ENCODE measurements around the gene BTG2. TPM values are rescaled to one million over a fixed set of nuclear protein-coding genes. Genes with fewer than 3 reads are reported as not detected.
"Not testable (repeated sequence)": the region's sequence is repeated elsewhere in the genome, so short reads cannot be mapped to it uniquely, and the experiment has no call there.

Gene BTG2
- total RNA-seq, 2 donors from 2014 or later, result 82.6 to 157 TPM

- ATAC-seq, result no peak
Observed at GRCh38 chr1:203306965-203307541, 1.7 kb downstream of the BTG2 start.

GRCh38 chr1:203307641-203308126 lies 2.4 kb downstream of the BTG2 start:
- peaks cover 42% of the 10 kb centered on the region for H3K36me3 Mint-ChIP-seq
- no peak for DNase-seq (ENCODE audit: low spot score)

More at GRCh38 chr1:203306965-203307541, 1.7 kb downstream of the BTG2 start:
- peaks cover 42% of the 10 kb centered on the region for H3K36me3 Mint-ChIP-seq
- DNase-seq (ENCODE audit: low spot score), result no peak
- H3K9me3 Mint-ChIP-seq, result no peaks in the 10 kb centered on the region
- H3K27me3 Mint-ChIP-seq, result no peaks in the 10 kb centered on the region
- H3K4me1 Mint-ChIP-seq (ENCODE audit: low read depth in 2 of 2), result peaks cover 75 to 76% of the 10 kb centered on the region in 2 donors
- H3K27ac Mint-ChIP-seq, result peak overlapping the region; percentile 96 to 97
- peak overlapping the region; percentile 97 for H3K4me3 Mint-ChIP-seq

DNA sequence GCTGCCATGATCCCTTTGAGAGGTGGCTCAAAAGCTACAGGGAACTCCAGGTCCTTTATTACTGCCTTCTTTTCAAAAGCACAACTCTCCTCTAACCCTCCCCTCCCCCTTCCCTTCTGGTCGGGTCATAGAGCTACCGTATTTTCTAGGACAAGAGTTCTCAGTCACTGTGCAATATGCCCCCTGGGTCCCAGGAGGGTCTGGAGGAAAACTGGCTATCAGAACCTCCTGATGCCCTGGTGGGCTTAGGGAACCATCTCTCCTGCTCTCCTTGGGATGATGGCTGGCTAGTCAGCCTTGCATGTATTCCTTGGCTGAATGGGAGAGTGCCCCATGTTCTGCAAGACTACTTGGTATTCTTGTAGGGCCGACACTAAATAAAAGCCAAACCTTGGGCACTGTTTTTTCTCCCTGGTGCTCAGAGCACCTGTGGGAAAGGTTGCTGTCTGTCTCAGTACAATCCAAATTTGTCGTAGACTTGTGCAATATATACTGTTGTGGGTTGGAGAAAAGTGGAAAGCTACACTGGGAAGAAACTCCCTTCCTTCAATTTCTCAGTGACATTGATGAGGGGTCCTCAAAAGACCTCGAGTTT lies 3.1 kb downstream of the BTG2 start:
- H3K4me1 Mint-ChIP-seq (ENCODE audit: low read depth in 2 of 2), result peaks cover 64 to 65% of the 10 kb centered on the region in 2 donors
- no peak for ATAC-seq
- H3K27ac Mint-ChIP-seq, result peak overlapping the region; percentile 96 to 97
- DNase-seq (ENCODE audit: low spot score), result no peak
- peak overlapping the region; percentile 97 for H3K4me3 Mint-ChIP-seq
- no peaks in the 10 kb centered on the region for H3K9me3 Mint-ChIP-seq
- H3K36me3 Mint-ChIP-seq, result peaks cover 42% of the 10 kb centered on the region
- no peaks in the 10 kb centered on the region for H3K27me3 Mint-ChIP-seq

More at GRCh38 chr1:203307641-203308126, 2.4 kb downstream of the BTG2 start:
- Mint-ChIP-seq H3K9me3 (no peaks in the 10 kb centered on the region), H3K27me3 (no peaks in the 10 kb centered on the region), H3K27ac (peak overlapping the region; percentile 96 to 97), H3K4me1 (ENCODE audit: low read depth in 2 of 2) (peaks cover 71 to 72% of the 10 kb centered on the region in 2 donors), H3K4me3 (peak overlapping the region; percentile 97)
- no peak for ATAC-seq

DNA sequence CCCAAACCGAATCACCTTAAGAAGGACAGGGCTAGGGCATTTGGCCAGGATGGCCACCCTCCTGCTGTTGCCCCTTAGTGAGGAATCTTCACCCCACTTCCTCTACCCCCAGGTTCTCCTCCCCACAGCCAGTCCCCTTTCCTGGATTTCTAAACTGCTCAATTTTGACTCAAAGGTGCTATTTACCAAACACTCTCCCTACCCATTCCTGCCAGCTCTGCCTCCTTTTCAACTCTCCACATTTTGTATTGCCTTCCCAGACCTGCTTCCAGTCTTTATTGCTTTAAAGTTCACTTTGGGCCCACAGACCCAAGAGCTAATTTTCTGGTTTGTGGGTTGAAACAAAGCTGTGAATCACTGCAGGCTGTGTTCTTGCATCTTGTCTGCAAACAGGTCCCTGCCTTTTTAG lies 3.6 kb downstream of the BTG2 start:
- Mint-ChIP-seq H3K27me3 (no peaks in the 10 kb centered on the region), H3K27ac (peak overlapping the region; percentile 96 to 97), H3K9me3 (no peaks in the 10 kb centered on the region), H3K36me3 (peaks cover 45% of the 10 kb centered on the region), H3K4me3 (peak overlapping the region; percentile 97), H3K4me1 (ENCODE audit: low read depth in 2 of 2) (peaks cover 62 to 64% of the 10 kb centered on the region in 2 donors)
- ATAC-seq (no peak), DNase-seq (ENCODE audit: low spot score) (no peak)

GRCh38 chr1:203311368-203312301 lies 6.3 kb downstream of the BTG2 start:
- H3K4me1 Mint-ChIP-seq (ENCODE audit: low read depth in 2 of 2), result peaks cover 55 to 57% of the 10 kb centered on the region in 2 donors
- H3K4me3 Mint-ChIP-seq, result no peak overlapping the region
- DNase-seq (ENCODE audit: low spot score) (no peak), ATAC-seq (no peak)
- H3K27ac Mint-ChIP-seq, result peak overlapping the region in 1 of 2 donors; percentile 54
- peaks cover 43% of the 10 kb centered on the region for H3K36me3 Mint-ChIP-seq
- H3K9me3 Mint-ChIP-seq, result no peaks in the 10 kb centered on the region
- no peaks in the 10 kb centered on the region for H3K27me3 Mint-ChIP-seq

DNA sequence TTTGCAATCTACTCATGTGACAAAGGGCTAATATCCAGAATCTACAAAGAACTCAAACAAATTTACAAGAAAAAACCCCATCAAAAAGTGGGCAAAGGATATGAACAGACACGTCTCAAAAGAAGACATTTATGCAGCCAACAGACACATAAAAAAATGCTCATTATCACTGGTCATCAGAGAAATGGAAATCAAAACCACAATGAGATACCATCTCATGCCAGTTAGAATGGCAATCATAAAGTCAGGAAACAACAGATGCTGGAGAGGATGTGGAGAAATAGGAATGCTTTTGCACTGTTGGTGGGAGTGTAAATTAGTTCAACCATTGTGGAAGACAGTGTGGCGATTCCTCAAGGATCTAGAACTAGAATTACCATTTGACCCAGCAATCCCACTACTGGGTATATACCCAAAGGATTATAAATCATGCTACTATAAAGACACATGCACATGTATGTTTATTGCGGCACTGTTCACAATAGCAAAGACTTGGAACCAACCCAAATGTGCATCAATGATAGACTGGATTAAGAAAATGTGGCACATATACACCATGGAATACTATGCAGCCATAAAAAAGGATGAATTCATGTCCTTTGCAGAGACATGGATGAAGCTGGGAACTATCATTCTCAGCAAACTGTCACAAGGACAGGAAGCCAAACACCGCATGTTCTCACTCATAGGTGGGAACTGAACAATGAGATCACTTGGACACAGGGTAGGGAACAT lies 8.9 kb downstream of the BTG2 start:
- H3K9me3 Mint-ChIP-seq; ATAC-seq; H3K27ac Mint-ChIP-seq; DNase-seq (ENCODE audit: low spot score); H3K4me3 Mint-ChIP-seq; H3K27me3 Mint-ChIP-seq: not testable (repeated sequence)
- Mint-ChIP-seq H3K36me3 (peaks cover 18% of the 10 kb centered on the region), H3K4me1 (ENCODE audit: low read depth in 2 of 2) (peaks cover 46 to 47% of the 10 kb centered on the region in 2 donors)

DNA sequence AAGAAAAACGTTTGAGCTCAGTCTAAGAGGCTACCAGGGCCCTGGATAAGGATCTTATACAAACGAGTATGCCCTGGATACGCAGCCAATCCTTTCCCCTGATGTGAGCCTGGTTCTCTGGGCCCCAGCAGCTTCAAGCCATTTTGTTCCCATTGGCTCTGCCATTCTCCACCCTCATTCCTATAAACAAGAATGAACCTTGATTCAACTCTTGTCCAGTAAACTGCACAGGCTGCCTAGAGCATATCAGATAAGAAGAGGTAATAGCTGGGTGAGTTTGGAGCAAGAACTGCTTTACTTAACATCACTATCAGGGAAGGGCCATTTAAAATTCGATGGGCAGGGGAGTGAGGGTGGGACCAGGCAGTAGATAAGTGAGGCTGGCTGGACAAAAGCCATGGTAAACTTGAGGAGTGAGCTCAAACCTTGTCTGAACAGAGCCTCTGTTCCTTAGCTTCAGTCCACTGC lies 11.3 kb downstream of the BTG2 start:
- Mint-ChIP-seq H3K27ac (peak overlapping the region in 1 of 2 donors; percentile 45), H3K9me3 (no peaks in the 10 kb centered on the region), H3K27me3 (no peaks in the 10 kb centered on the region), H3K4me3 (no peak overlapping the region), H3K36me3 (peaks cover 5% of the 10 kb centered on the region), H3K4me1 (ENCODE audit: low read depth in 2 of 2) (peaks cover 47 to 50% of the 10 kb centered on the region in 2 donors)
- ATAC-seq (no peak), DNase-seq (ENCODE audit: low spot score) (no peak)

- H3K4me1 Mint-ChIP-seq (ENCODE audit: low read depth in 2 of 2), result peaks cover 55 to 57% of the 10 kb centered on the region in 2 donors
- no peak overlapping the region for H3K4me3 Mint-ChIP-seq
- DNase-seq (ENCODE audit: low spot score) (no peak), ATAC-seq (no peak)
- no peaks in the 10 kb centered on the region for H3K27me3 Mint-ChIP-seq
- no peaks in the 10 kb centered on the region for H3K9me3 Mint-ChIP-seq
- H3K27ac Mint-ChIP-seq, result no peak overlapping the region
- H3K36me3 Mint-ChIP-seq, result peaks cover 5% of the 10 kb centered on the region
Observed at GRCh38 chr1:203317429-203318228, 12.3 kb downstream of the BTG2 start.

DNA sequence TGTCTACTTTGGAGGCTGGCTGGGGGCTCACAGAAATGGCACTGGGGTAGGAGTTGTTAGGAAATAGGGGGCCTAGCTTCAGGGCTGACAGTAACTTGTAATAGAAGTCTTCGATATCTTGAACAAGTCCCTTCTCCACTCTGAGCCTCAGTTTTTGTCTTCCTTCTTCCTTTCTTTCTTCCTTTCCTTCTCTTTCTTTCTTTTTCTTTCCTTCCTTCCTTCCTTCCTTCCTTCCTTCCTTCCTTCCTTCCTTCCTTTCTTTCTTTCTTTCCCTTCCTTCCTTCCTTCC lies 12.9 kb downstream of the BTG2 start:
- Mint-ChIP-seq H3K9me3 (no peaks in the 10 kb centered on the region), H3K27ac (peak overlapping the region in 1 of 2 donors; percentile 5), H3K27me3 (no peaks in the 10 kb centered on the region), H3K4me1 (ENCODE audit: low read depth in 2 of 2) (peaks cover 60 to 62% of the 10 kb centered on the region in 2 donors), H3K4me3 (no peak overlapping the region), H3K36me3 (peaks cover 5% of the 10 kb centered on the region)
- no peak for ATAC-seq
- DNase-seq (ENCODE audit: low spot score), result no peak

DNA sequence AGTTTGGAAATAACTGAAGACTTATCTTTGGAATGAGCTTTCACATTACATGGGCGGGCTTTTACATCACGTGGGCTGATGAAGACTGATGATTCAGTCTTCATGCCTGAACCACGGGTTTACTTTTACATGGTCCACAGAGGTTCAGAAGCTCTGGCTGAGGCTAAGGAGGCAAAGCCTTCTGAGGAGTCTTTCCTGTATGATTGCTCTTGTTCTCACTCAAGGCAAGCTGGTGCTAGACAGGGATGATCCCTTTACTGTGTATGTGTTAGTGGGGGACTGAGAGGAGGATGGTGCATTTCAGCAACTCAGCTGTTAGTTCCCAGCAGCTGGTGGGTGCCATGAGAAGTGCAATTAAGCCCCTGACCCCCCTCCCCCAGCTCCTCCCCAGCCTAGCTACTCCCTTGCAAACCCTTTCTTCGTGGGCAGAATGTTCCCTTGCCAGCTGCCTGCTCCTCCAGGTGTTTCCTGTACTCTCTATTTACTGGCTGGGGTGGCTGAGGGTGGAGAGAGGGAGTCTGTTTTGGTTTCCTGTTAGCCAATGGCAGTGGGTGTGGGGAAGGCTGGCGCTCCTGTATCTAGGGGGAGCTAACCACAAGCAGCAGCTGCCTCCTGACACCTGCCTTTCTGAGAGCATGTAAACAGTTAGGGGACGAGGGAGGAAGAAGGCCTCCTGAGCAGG lies 15.4 kb downstream of the BTG2 start:
- Mint-ChIP-seq H3K27ac (peak overlapping the region; percentile 90 to 95), H3K4me3 (peak overlapping the region; percentile 63), H3K9me3 (no peaks in the 10 kb centered on the region), H3K36me3 (no peaks in the 10 kb centered on the region), H3K27me3 (no peaks in the 10 kb centered on the region), H3K4me1 (ENCODE audit: low read depth in 2 of 2) (peaks cover 78 to 81% of the 10 kb centered on the region in 2 donors)
- peak; percentile 60 to 70 for ATAC-seq
- no peak for DNase-seq (ENCODE audit: low spot score)

GRCh38 chr1:203321273-203322052 lies 16.1 kb downstream of the BTG2 start:
- no peak for ATAC-seq

More at GRCh38 chr1:203321273-203322052, 16.1 kb downstream of the BTG2 start:
- Mint-ChIP-seq H3K27ac (peak overlapping the region; percentile 90 to 95), H3K4me1 (ENCODE audit: low read depth in 2 of 2) (peaks cover 82 to 86% of the 10 kb centered on the region in 2 donors), H3K27me3 (no peaks in the 10 kb centered on the region), H3K36me3 (no peaks in the 10 kb centered on the region), H3K9me3 (no peaks in the 10 kb centered on the region), H3K4me3 (peak overlapping the region; percentile 63)
- DNase-seq (ENCODE audit: low spot score), result no peak
